SU-DHL-6 (cell line): ENCODE results near the gene XYLT1.

Experiments
- H2AFZ ChIP-seq: fragments of 200-600 bp; sonication (generic); 2 replicates; pipeline ENCODE4 v1.6.1; 2014; ENCODE audit warnings: low read depth, mild to moderate bottlenecking, moderate library complexity, mixed read lengths, antibody characterized with exemption, low read length; ENCODE audit not compliant: severe bottlenecking
- H3F3A ChIP-seq: fragments of 200-600 bp; shearing (Covaris generic); 2 replicates; pipeline ENCODE4 v1.6.0; 2016; ENCODE audit warnings: antibody characterized with exemption, mild to moderate bottlenecking; ENCODE audit not compliant: insufficient read depth
- H3K27ac ChIP-seq: fragments of 200-600 bp; sonication (generic); 2 replicates; pipeline ENCODE4 v1.5.1; 2016; ENCODE audit warnings: low read depth, mild to moderate bottlenecking, low read length, moderate library complexity, mixed read lengths
- H3K27me3 ChIP-seq: fragments of 200-600 bp; sonication (generic), shearing (Covaris generic); 2 replicates; pipeline ENCODE4 v1.6.0; 2014; ENCODE audit warnings: mild to moderate bottlenecking, low read length
- H3K36me3 ChIP-seq: fragments of 200-600 bp; sonication (generic); 2 replicates; pipeline ENCODE4 v1.6.1; 2014; ENCODE audit warnings: mild to moderate bottlenecking, low read length, mixed read lengths
- H3K4me2 ChIP-seq: fragments of 300-600, 200-600 bp; shearing (Covaris generic), sonication (generic); 2 replicates; pipeline ENCODE4 v1.6.0; 2014; ENCODE audit warnings: low read length, low read depth, mild to moderate bottlenecking; ENCODE audit not compliant: poor library complexity, severe bottlenecking
- H3K4me3 ChIP-seq: fragments of 200-600 bp; sonication (generic); 2 replicates; pipeline ENCODE4 v1.5.1; 2014; ENCODE audit warnings: antibody characterized with exemption, low read length, mild to moderate bottlenecking, mixed read lengths; ENCODE audit not compliant: insufficient read depth, poor library complexity, severe bottlenecking
- H3K79me2 ChIP-seq: fragments of 200-600 bp; sonication (generic); 2 replicates; pipeline ENCODE4 v1.6.1; 2014; ENCODE audit warnings: mild to moderate bottlenecking, low read length, moderate library complexity; ENCODE audit not compliant: insufficient read depth
- H3K9ac ChIP-seq: fragments of 200-600 bp; sonication (generic); 2 replicates; pipeline ENCODE4 v1.7.0; 2014; ENCODE audit warnings: mild to moderate bottlenecking, low read length
- H3K9me2 ChIP-seq: fragments of 200-600 bp; sonication (generic); replicated peaks from 2 replicates; pipeline ENCODE4 v1.6.1; 2014; ENCODE audit warnings: low read length; ENCODE audit not compliant: insufficient read depth
- H3K9me3 ChIP-seq: fragments of 200-600 bp; sonication (generic); 2 replicates; pipeline ENCODE4 v1.6.1; 2014; ENCODE audit warnings: low read length, mixed read lengths; ENCODE audit not compliant: insufficient read depth
- H4K20me1 ChIP-seq: fragments of 200-600 bp; sonication (generic); 2 replicates; pipeline ENCODE4 v1.6.1; 2014; ENCODE audit warnings: low read depth, mild to moderate bottlenecking, antibody characterized with exemption, low read length, moderate library complexity, mixed read lengths
- CTCF ChIP-seq: fragments of 200-600 bp; sonication (generic); IDR thresholded peaks from one replicate; pipeline ENCODE4 v1.5.1; 2017; ENCODE audit warnings: antibody characterized with exemption, mild to moderate bottlenecking, low read length, moderate library complexity; ENCODE audit not compliant: insufficient read depth, poor library complexity, severe bottlenecking
- EZH2phosphoT487 ChIP-seq: fragments of 200-600 bp; sonication (generic), shearing (Covaris generic); conservative IDR thresholded peaks from 2 replicates; pipeline ENCODE4 v1.6.1; 2018; ENCODE audit warnings: mild to moderate bottlenecking, antibody characterized with exemption, low read length, moderate library complexity, mixed read lengths

Gene XYLT1

GRCh38 chr16:17397499-17397891 is 73.3 kb downstream of the XYLT1 start:
- TF ChIP-seq CTCF (no peak), EZH2phosphoT487 (no peak)
- Histone ChIP-seq H3K79me2 (peaks cover 5% of the 10 kb centered on the region; the same call in 1 of the 2 replicates), H3K27me3 (no peaks in the 10 kb centered on the region), H3K9ac (no peak overlapping the region), H3K9me2 (no peaks in the 10 kb centered on the region), H2AFZ (no peak overlapping the region), H3K4me2 (no peak overlapping the region), H4K20me1 (no peaks in the 10 kb centered on the region; the same call in 1 of the 2 replicates), H3K9me3 (no peaks in the 10 kb centered on the region), H3K36me3 (no peaks in the 10 kb centered on the region), H3K27ac (no peak overlapping the region), H3F3A (no peaks in the 10 kb centered on the region), H3K4me3 (no peak overlapping the region)

GRCh38 chr16:17396762-17397498 is 73.8 kb downstream of the XYLT1 start:
- Histone ChIP-seq H3K4me2 (no peak overlapping the region), H3K9ac (no peak overlapping the region), H3F3A (no peaks in the 10 kb centered on the region), H3K4me3 (no peak overlapping the region), H2AFZ (no peak overlapping the region), H3K9me3 (no peaks in the 10 kb centered on the region), H3K79me2 (peaks cover 2% of the 10 kb centered on the region; the same call in 1 of the 2 replicates), H3K9me2 (no peaks in the 10 kb centered on the region), H3K27me3 (no peaks in the 10 kb centered on the region), H3K27ac (no peak overlapping the region; the same call in 1 of the 2 replicates), H3K36me3 (no peaks in the 10 kb centered on the region), H4K20me1 (peaks cover 3% of the 10 kb centered on the region; the same call in 1 of the 2 replicates)
- TF ChIP-seq CTCF (no peak), EZH2phosphoT487 (no peak)

GRCh38 chr16:17395849-17396480 is 74.8 kb downstream of the XYLT1 start:
- Histone ChIP-seq H3K9ac (no peak overlapping the region), H3K4me2 (no peak overlapping the region), H4K20me1 (peaks cover 3% of the 10 kb centered on the region; the same call in 1 of the 2 replicates), H2AFZ (no peak overlapping the region), H3K79me2 (no peaks in the 10 kb centered on the region; the same call in 1 of the 2 replicates), H3F3A (no peaks in the 10 kb centered on the region), H3K9me3 (no peaks in the 10 kb centered on the region), H3K36me3 (no peaks in the 10 kb centered on the region), H3K27me3 (no peaks in the 10 kb centered on the region), H3K9me2 (no peaks in the 10 kb centered on the region), H3K4me3 (no peak overlapping the region), H3K27ac (no peak overlapping the region)
- TF ChIP-seq CTCF (no peak), EZH2phosphoT487 (no peak)
